Thymus (tissue), 11 donors: ENCODE results near the gene HSPA4L. TPM values are rescaled to one million over a fixed set of nuclear protein-coding genes. Genes with fewer than 3 reads are reported as not detected.

Experiments
- DNase-seq, 9 donors: peaks; one replicate each; pipeline ENCODE4 v3.0.0-alpha.2; 2013; ENCODE audit warnings: low spot score in 9 of 9, low read depth in 6 of 9, missing footprints in 1 of 9
- H3K27ac ChIP-seq, 2 donors: one replicate each; pipeline ENCODE4 v1.5.1; 2013; ENCODE audit warnings: control low read depth in 1 of 2, low read depth in 1 of 2, low read length in 1 of 2, mild to moderate bottlenecking in 1 of 2, moderate library complexity in 1 of 2
- H3K27me3 ChIP-seq, 2 donors: one replicate each; pipeline ENCODE4 v1.5.1; 2013; ENCODE audit warnings: low read length in 1 of 2; ENCODE audit not compliant: control insufficient read depth in 2 of 2, insufficient read depth in 1 of 2
- H3K36me3 ChIP-seq, 2 donors: one replicate each; pipeline ENCODE4 v1.5.1; 2013; ENCODE audit warnings: low read length in 1 of 2, mild to moderate bottlenecking in 1 of 2, moderate library complexity in 1 of 2; ENCODE audit not compliant: control insufficient read depth in 2 of 2, insufficient read depth in 2 of 2
- H3K4me1 ChIP-seq, 2 donors: one replicate each; pipeline ENCODE4 v1.5.1; 2013; ENCODE audit warnings: low read length in 2 of 2; ENCODE audit not compliant: control insufficient read depth in 2 of 2, insufficient read depth in 2 of 2
- H3K4me3 ChIP-seq, 2 donors: one replicate each; pipeline ENCODE4 v1.5.1; 2013; ENCODE audit warnings: low read length in 2 of 2, control low read depth in 1 of 2, mild to moderate bottlenecking in 1 of 2
- H3K9me3 ChIP-seq, 2 donors: one replicate each; pipeline ENCODE4 v1.5.1; 2013; ENCODE audit warnings: low read length in 1 of 2, mild to moderate bottlenecking in 1 of 2; ENCODE audit not compliant: control insufficient read depth in 2 of 2, insufficient read depth in 1 of 2
- WGBS: extraction: QIAGEN DNeasy Blood & Tissue Kit; methylation state at CpG from one replicate; pipeline ENCODE4 v1.1.7; 2013; 5-methylcytosine and 5-hydroxymethylcytosine counted together
- polyA plus RNA-seq: library from polyadenylated mRNA; stranded (reverse); fragments of 200-250 nt; gene quantifications from one replicate; pipeline ENCODE4 v1.2.3, GENCODE V29; 2013
- total RNA-seq: library from RNA; stranded (reverse); fragments of 120-200 nt; gene quantifications from one replicate; pipeline ENCODE4 v1.2.4, GENCODE V29; 2013
- donor health status: healthy.

The HSPA4L gene
- total and polyA plus RNA-seq, 2 donors = 3.8 to 4.2 TPM

GRCh38 chr4:127759228-127759820, 22.8 kb upstream of the HSPA4L start:
- Histone ChIP-seq H3K4me1 (no peaks in the 10 kb centered on the region), H3K4me3 (no peak overlapping the region), H3K36me3 (no peaks in the 10 kb centered on the region), H3K27me3 (no peaks in the 10 kb centered on the region), H3K27ac (no peak overlapping the region), H3K9me3 (no peaks in the 10 kb centered on the region)
- no peak for DNase-seq
- WGBS = 77% methylated on average over 2 of the region's 2 CpGs

- Histone ChIP-seq H3K4me1 (no peaks in the 10 kb centered on the region), H3K36me3 (no peaks in the 10 kb centered on the region), H3K4me3 (no peak overlapping the region), H3K27me3 (no peaks in the 10 kb centered on the region), H3K9me3 (no peaks in the 10 kb centered on the region), H3K27ac (no peak overlapping the region)
- WGBS = 91% methylated on average over 3 of the region's 3 CpGs
- DNase-seq = no peak
Observed at GRCh38 chr4:127759893-127760292, 22.2 kb upstream of the HSPA4L start.

- H3K27ac ChIP-seq = no peak overlapping the region
- H3K4me1 ChIP-seq = no peaks in the 10 kb centered on the region
- no peaks in the 10 kb centered on the region for H3K9me3 ChIP-seq
- WGBS = 74% methylated on average over 4 of the region's 4 CpGs
- H3K27me3 ChIP-seq = no peaks in the 10 kb centered on the region
- no peak overlapping the region for H3K4me3 ChIP-seq
- no peaks in the 10 kb centered on the region for H3K36me3 ChIP-seq
- no peak for DNase-seq
Observed at GRCh38 chr4:127771535-127772275, 10.4 kb upstream of the HSPA4L start.

GRCh38 chr4:127772769-127773671, 9.1 kb upstream of the HSPA4L start:
- Histone ChIP-seq H3K36me3 (no peaks in the 10 kb centered on the region), H3K4me3 (no peak overlapping the region), H3K9me3 (no peaks in the 10 kb centered on the region), H3K27ac (no peak overlapping the region), H3K27me3 (peaks cover 0 to 4% of the 10 kb centered on the region in 2 donors), H3K4me1 (no peaks in the 10 kb centered on the region)
- DNase-seq = no peak
- WGBS = 96% methylated on average over 10 of the region's 10 CpGs

- peaks cover 6 to 23% of the 10 kb centered on the region in 2 donors for H3K27me3 ChIP-seq
- no peaks in the 10 kb centered on the region for H3K36me3 ChIP-seq
- no peaks in the 10 kb centered on the region for H3K9me3 ChIP-seq
- WGBS = 94% methylated on average over 4 of the region's 4 CpGs
- H3K27ac ChIP-seq = no peak overlapping the region
- DNase-seq = no peak
- no peak overlapping the region for H3K4me3 ChIP-seq
- H3K4me1 ChIP-seq = no peaks in the 10 kb centered on the region
Observed at GRCh38 chr4:127775843-127776242, 6.3 kb upstream of the HSPA4L start.

GRCh38 chr4:127776620-127777019, 5.5 kb upstream of the HSPA4L start:
- no peak overlapping the region for H3K27ac ChIP-seq
- no peaks in the 10 kb centered on the region for H3K9me3 ChIP-seq
- H3K27me3 ChIP-seq = peaks cover 13 to 30% of the 10 kb centered on the region in 2 donors
- no peak for DNase-seq
- 69% methylated on average over 2 of the region's 2 CpGs for WGBS
- H3K4me3 ChIP-seq = no peak overlapping the region
- H3K36me3 ChIP-seq = no peaks in the 10 kb centered on the region
- peaks cover 0 to 5% of the 10 kb centered on the region in 2 donors for H3K4me1 ChIP-seq

- DNase-seq = no peak
- Histone ChIP-seq H3K4me1 (peaks cover 3 to 11% of the 10 kb centered on the region in 2 donors), H3K36me3 (no peaks in the 10 kb centered on the region), H3K4me3 (no peak overlapping the region), H3K27ac (no peak overlapping the region), H3K9me3 (no peaks in the 10 kb centered on the region), H3K27me3 (peaks cover 21 to 39% of the 10 kb centered on the region in 2 donors)
- WGBS = 87% methylated on average over 3 of the region's 3 CpGs
Observed at GRCh38 chr4:127777487-127777886, 4.6 kb upstream of the HSPA4L start.

GRCh38 chr4:127778102-127778501, 4.0 kb upstream of the HSPA4L start:
- 76% methylated on average over 2 of the region's 2 CpGs for WGBS
- H3K4me3 ChIP-seq = no peak overlapping the region
- H3K27me3 ChIP-seq = peaks cover 27 to 45% of the 10 kb centered on the region in 2 donors
- H3K4me1 ChIP-seq = peaks cover 8 to 17% of the 10 kb centered on the region in 2 donors
- no peak overlapping the region for H3K27ac ChIP-seq
- no peak for DNase-seq
- no peaks in the 10 kb centered on the region for H3K36me3 ChIP-seq
- no peaks in the 10 kb centered on the region for H3K9me3 ChIP-seq

- WGBS = 98% methylated on average over 12 of the region's 12 CpGs
- DNase-seq = no peak
- Histone ChIP-seq H3K4me1 (peaks cover 8 to 18% of the 10 kb centered on the region in 2 donors), H3K27me3 (peaks cover 38 to 65% of the 10 kb centered on the region in 2 donors), H3K36me3 (no peaks in the 10 kb centered on the region), H3K27ac (no peak overlapping the region), H3K9me3 (no peaks in the 10 kb centered on the region), H3K4me3 (no peak overlapping the region)
Observed at GRCh38 chr4:127780598-127780997, 1.5 kb upstream of the HSPA4L start.
